C4-2B (cell line): ENCODE measurements around the gene FOXC1.

Experiments used
- H3K27ac ChIP-seq: fragments of 450-650 bp; 2 replicates; pipeline ENCODE4 v1.5.1; 2017
- ZFX ChIP-seq: fragments of 450-650 bp; IDR thresholded peaks from 2 replicates; pipeline ENCODE4 v1.6.1; 2017
- TF ChIP-seq, protein P1 (sequence below): fragments of 450-650 bp; conservative IDR thresholded peaks from 2 replicates; pipeline ENCODE4 v1.5.1; 2017; ENCODE audit warnings: mild to moderate bottlenecking

Gene FOXC1

DNA sequence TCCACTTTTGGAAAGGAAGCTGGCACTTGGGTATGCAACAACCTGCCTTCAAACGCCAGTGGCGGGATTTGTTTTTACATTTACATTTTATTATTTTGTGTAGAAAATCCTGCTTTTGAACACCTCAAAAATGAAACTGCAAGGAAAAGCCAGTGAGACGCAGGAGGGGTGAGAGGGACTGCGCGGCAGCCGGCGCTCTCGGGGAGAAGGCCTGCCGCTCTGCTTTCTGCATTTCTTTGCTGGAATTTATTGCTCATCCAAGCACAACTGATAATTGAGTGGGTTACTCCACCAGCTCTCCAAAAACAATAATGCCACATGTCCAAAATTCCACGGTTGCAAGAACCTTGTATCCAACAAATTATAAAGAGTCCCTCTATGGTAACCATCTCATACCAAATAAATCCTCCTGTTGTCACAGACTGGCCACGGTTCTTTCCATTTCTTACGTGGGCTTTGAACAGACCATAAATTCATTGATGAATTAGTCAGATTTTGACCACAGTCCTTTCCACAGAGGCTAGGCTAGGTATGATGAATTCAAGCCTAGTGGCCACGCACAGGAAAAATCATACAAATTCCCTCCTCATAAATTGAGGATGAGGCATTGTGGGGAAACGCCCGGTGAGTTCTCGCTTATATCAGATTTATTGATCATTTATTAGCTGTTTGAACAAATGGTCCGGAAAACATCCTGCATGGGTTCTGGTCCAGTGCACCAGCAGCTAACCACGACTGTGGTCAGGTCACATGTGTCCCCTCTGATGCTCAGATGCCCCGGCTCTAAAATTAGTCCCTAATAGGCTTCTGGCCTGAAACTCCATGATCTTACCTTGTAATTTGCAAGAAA is 31.6 kb upstream of the FOXC1 start:
- TF ChIP-seq, protein P1, sequence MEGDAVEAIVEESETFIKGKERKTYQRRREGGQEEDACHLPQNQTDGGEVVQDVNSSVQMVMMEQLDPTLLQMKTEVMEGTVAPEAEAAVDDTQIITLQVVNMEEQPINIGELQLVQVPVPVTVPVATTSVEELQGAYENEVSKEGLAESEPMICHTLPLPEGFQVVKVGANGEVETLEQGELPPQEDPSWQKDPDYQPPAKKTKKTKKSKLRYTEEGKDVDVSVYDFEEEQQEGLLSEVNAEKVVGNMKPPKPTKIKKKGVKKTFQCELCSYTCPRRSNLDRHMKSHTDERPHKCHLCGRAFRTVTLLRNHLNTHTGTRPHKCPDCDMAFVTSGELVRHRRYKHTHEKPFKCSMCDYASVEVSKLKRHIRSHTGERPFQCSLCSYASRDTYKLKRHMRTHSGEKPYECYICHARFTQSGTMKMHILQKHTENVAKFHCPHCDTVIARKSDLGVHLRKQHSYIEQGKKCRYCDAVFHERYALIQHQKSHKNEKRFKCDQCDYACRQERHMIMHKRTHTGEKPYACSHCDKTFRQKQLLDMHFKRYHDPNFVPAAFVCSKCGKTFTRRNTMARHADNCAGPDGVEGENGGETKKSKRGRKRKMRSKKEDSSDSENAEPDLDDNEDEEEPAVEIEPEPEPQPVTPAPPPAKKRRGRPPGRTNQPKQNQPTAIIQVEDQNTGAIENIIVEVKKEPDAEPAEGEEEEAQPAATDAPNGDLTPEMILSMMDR: no peak
- TF ChIP-seq ZFX: no peak
- no peak overlapping the region for H3K27ac ChIP-seq

- TF ChIP-seq ZFX: no peak
- TF ChIP-seq, protein P1: no peak
- no peak overlapping the region for H3K27ac ChIP-seq
Measured at GRCh38 chr6:1579096-1579495, 30.6 kb upstream of the FOXC1 start.

GRCh38 chr6:1580109-1580508 is 29.6 kb upstream of the FOXC1 start:
- H3K27ac ChIP-seq: no peak overlapping the region
- TF ChIP-seq, protein P1: no peak
- no peak for TF ChIP-seq ZFX

GRCh38 chr6:1580585-1580984 is 29.1 kb upstream of the FOXC1 start:
- TF ChIP-seq, protein P1: no peak
- no peak for TF ChIP-seq ZFX

GRCh38 chr6:1581120-1581991 is 28.4 kb upstream of the FOXC1 start:
- H3K27ac ChIP-seq: no peak overlapping the region
- TF ChIP-seq, protein P1: no peak
- no peak for TF ChIP-seq ZFX

More at GRCh38 chr6:1580585-1580984, 29.1 kb upstream of the FOXC1 start:
- H3K27ac ChIP-seq: no peak overlapping the region

DNA sequence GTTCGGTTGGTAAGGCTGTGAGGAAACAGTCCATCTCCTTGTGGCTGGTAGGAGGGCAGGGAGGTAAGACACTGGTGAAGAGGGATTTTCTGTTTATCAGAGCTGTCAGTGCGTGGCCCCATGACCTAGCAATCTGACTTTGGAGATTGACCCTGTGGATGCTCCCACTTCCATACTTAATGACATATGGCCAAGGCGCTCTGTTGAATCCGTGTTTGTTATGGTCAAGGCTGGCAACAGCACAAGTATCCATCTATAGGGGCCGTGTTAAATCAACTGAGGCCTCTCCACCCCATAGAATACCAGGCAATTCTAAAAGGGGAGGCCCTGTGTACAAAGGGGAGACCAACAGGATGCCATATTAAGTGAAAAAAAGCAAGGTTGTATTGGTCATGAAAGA is 25.6 kb upstream of the FOXC1 start:
- no peak overlapping the region for H3K27ac ChIP-seq
- TF ChIP-seq, protein P1: no peak
- TF ChIP-seq ZFX: no peak
